Testis (tissue), 2 donors: ENCODE results near the gene CCNG2.

Source experiments
- CTCF ChIP-seq, 3 experiments: fragments of 450-650 bp in 2 of 3; fragments of 200-600 bp in 1 of 3; sonication (generic) in 1 of 3; IDR thresholded peaks; one replicate each; pipeline ENCODE4 v1.5.1; 2016 to 2019; ENCODE audit warnings: antibody characterized with exemption in 3 of 3, mild to moderate bottlenecking in 2 of 3, moderate library complexity in 1 of 3
- POLR2A ChIP-seq: fragments of 450-650 bp; IDR thresholded peaks from one replicate; pipeline ENCODE4 v1.6.1; 2017; ENCODE audit warnings: antibody characterized with exemption, mild to moderate bottlenecking, moderate library complexity

GRCh38 chr4:77146186-77147078 is 10.6 kb upstream of the CCNG2 start:
- no peak for TF ChIP-seq POLR2A
- no peak for TF ChIP-seq CTCF (IDR thresholded peaks at IDR 0.05)
